Peyer's patch (tissue), 4 donors: ENCODE data around the gene KDM6A.

Source experiments
- POLR2A ChIP-seq, 2 donors: fragments of 450-650 bp; IDR thresholded peaks; one replicate each; pipeline ENCODE4 v1.5.1; 2017; ENCODE audit warnings: antibody characterized with exemption in 2 of 2, mild to moderate bottlenecking in 2 of 2, moderate library complexity in 2 of 2
- TF ChIP-seq, protein P1 (sequence below), 6 experiments: fragments of 450-650 bp in 4 of 6; fragments of 200-600 bp in 2 of 6; sonication (generic) in 1 of 6; IDR thresholded peaks; one replicate each; pipeline ENCODE4 v1.5.1; 2017 to 2019; ENCODE audit warnings: antibody characterized with exemption in 6 of 6, mild to moderate bottlenecking in 3 of 6, moderate library complexity in 1 of 6

DNA sequence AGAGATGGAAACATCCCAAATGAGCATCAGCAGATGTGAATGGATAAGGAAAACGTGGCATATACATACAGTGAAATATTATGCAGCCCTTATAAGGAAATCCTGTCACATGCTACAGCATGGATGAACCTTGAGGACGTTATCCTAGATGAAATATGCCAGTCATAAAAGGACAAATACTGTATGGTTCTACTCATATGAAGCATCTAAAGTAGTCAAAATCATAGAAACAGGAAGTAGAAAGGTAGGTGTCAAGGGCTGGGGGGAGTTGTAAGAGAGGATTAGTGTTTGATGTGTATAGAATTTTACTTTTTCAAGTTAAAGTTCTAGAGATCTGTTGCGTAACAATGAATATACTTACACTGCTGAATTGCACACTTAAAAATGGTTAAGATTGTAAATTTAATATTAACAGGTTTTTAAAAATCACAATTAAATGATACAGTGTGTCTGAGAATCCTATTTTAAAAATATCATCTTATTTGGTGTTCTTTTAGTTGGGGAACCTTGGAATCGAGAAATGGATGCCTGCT lies 58.5 kb downstream of the KDM6A start:
- no peak for TF ChIP-seq POLR2A (IDR thresholded peaks at IDR 0.05)
- TF ChIP-seq, protein P1, sequence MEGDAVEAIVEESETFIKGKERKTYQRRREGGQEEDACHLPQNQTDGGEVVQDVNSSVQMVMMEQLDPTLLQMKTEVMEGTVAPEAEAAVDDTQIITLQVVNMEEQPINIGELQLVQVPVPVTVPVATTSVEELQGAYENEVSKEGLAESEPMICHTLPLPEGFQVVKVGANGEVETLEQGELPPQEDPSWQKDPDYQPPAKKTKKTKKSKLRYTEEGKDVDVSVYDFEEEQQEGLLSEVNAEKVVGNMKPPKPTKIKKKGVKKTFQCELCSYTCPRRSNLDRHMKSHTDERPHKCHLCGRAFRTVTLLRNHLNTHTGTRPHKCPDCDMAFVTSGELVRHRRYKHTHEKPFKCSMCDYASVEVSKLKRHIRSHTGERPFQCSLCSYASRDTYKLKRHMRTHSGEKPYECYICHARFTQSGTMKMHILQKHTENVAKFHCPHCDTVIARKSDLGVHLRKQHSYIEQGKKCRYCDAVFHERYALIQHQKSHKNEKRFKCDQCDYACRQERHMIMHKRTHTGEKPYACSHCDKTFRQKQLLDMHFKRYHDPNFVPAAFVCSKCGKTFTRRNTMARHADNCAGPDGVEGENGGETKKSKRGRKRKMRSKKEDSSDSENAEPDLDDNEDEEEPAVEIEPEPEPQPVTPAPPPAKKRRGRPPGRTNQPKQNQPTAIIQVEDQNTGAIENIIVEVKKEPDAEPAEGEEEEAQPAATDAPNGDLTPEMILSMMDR (IDR thresholded peaks at IDR 0.05) = no peak
